HG03045 (cell line): Measurements from ENCODE around the gene ABHD12.

Experiments
- ATAC-seq: cut with Tn5 transposase; IDR thresholded peaks from one replicate; pipeline ENCODE4 v1.9.1; 2021; ENCODE audit warnings: mild to moderate bottlenecking, moderate library complexity; ENCODE audit not compliant: unreplicated experiment

The ABHD12 gene

GRCh38 chr20:25309395-25310267, 81.0 kb downstream of the ABHD12 start:
- no peak for ATAC-seq

- ATAC-seq: no peak
These were observed 81.8 kb downstream of the ABHD12 start for GRCh38 chr20:25308671-25309394.

GRCh38 chr20:25308083-25308491, 82.5 kb downstream of the ABHD12 start:
- no peak for ATAC-seq

GRCh38 chr20:25306991-25307903, 83.4 kb downstream of the ABHD12 start:
- no peak for ATAC-seq

GRCh38 chr20:25304025-25304549, 86.5 kb downstream of the ABHD12 start:
- ATAC-seq: no peak

- no peak for ATAC-seq
These were observed 87.2 kb downstream of the ABHD12 start for GRCh38 chr20:25303292-25304024.

GRCh38 chr20:25302596-25302995, 88.0 kb downstream of the ABHD12 start:
- no peak for ATAC-seq

- no peak for ATAC-seq
These were observed 89.2 kb downstream of the ABHD12 start for GRCh38 chr20:25301357-25301920.

GRCh38 chr20:25300496-25301170, 90.0 kb downstream of the ABHD12 start:
- ATAC-seq: no peak

- ATAC-seq: no peak
These were observed 90.8 kb downstream of the ABHD12 start for GRCh38 chr20:25299806-25300205.

- peak; percentile 58 for ATAC-seq
These were observed 93.3 kb downstream of the ABHD12 start for GRCh38 chr20:25297141-25297905.

- peak; percentile 31 for ATAC-seq
These were observed 94.2 kb downstream of the ABHD12 start for GRCh38 chr20:25296094-25297093.

- ATAC-seq: no peak
These were observed 95.1 kb downstream of the ABHD12 start for GRCh38 chr20:25295386-25296093.

- ATAC-seq: no peak
These were observed 95.9 kb downstream of the ABHD12 start for GRCh38 chr20:25294459-25295385.

- ATAC-seq: no peak
These were observed 96.7 kb downstream of the ABHD12 start for GRCh38 chr20:25293910-25294458.
